Prostate gland (tissue), 2 donors: ENCODE data around the gene HTRA2. TPM values are rescaled to one million over a fixed set of nuclear protein-coding genes. Genes with fewer than 3 reads are reported as not detected.

Experiments used
- DNase-seq: peaks from one replicate; pipeline ENCODE4 v3.0.0-alpha.2; 2019; ENCODE audit warnings: low spot score
- H3K27ac ChIP-seq, 2 donors: fragments of 200-600 bp; sonication (generic); 2 replicates each; pipeline ENCODE4 v1.5.1; 2017 to 2019
- H3K27me3 ChIP-seq: fragments of 200-600 bp; sonication (generic); replicated peaks from 2 replicates; pipeline ENCODE4 v1.5.1; 2019; ENCODE audit not compliant: insufficient read depth
- H3K36me3 ChIP-seq, 2 donors: fragments of 200-600 bp; sonication (generic); 1 replicate in 1 of 2; 2 replicates in 1 of 2; pipeline versions ENCODE4 v1.5.1 to v1.8.1; 2017 to 2019
- H3K4me1 ChIP-seq: fragments of 200-600 bp; sonication (generic); replicated peaks from 2 replicates; pipeline ENCODE4 v1.5.1; 2019
- H3K4me3 ChIP-seq, 2 donors: fragments of 200-600 bp; sonication (generic); 2 replicates each; pipeline ENCODE4 v1.5.1; 2017 to 2019
- H3K9me3 ChIP-seq: fragments of 200-600 bp; sonication (generic); 2 replicates; pipeline ENCODE4 v1.5.1; 2017
- POLR2A ChIP-seq: fragments of 450-650 bp; IDR thresholded peaks from one replicate; pipeline ENCODE4 v1.6.1; 2016; ENCODE audit warnings: antibody characterized with exemption, mild to moderate bottlenecking
- POLR2AphosphoS5 ChIP-seq: sonication (generic); formaldehyde crosslinking; IDR thresholded peaks from one replicate; pipeline ENCODE4 v1.6.1; 2017; ENCODE audit warnings: antibody characterized with exemption
- WGBS: methylation state at CpG from one replicate; pipeline ENCODE4 v1.1.5; 2018; 5-methylcytosine and 5-hydroxymethylcytosine counted together
- intact Hi-C: fragments of 100-400 bp; cut with DNase I; formaldehyde crosslinking; loops from one replicate; pipeline ENCODE4 v1.14.2; 2022
- total RNA-seq, 2 donors: library from RNA; depleted of rRNA; stranded (reverse); fragments of >200 nt; gene quantifications; one replicate each; pipeline ENCODE4 v1.1.0, GENCODE V29; 2016
- TF ChIP-seq, protein P1 (sequence below), 4 experiments: fragments of 200-600 bp in 2 of 4; fragments of 450-650 bp in 2 of 4; sonication (generic) in 2 of 4; IDR thresholded peaks; 1 replicate in 3 of 4; 2 replicates in 1 of 4; pipeline ENCODE4 v1.5.1; 2016 to 2019; ENCODE audit warnings: antibody characterized with exemption in 4 of 4, mild to moderate bottlenecking in 2 of 4, moderate library complexity in 2 of 4

HTRA2 gene
- total RNA-seq, 2 donors from 2014 or later = 19.1 to 37.9 TPM

DNA sequence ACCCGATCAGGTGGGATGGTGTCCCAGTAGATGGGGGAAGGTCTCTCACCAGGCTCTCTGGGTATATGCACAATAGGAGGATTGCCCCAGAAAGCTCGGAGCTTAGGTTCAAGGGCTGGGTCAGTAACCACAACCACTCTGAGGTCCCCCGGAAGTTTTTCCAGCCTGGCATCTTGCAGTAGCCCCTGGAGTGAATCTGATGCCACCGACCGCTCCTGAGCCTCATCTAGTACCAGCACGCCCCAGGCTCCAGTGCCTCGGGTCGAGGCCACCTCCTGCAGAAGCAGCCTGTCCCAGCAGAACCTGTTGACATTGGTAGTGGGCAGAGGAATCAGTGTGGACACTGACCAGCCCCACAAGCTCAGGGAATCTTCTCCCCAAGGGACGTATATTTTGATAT is 5.7 kb upstream of the HTRA2 start:
- TF ChIP-seq POLR2A (no peak), POLR2AphosphoS5 (no peak)
- TF ChIP-seq, protein P1, sequence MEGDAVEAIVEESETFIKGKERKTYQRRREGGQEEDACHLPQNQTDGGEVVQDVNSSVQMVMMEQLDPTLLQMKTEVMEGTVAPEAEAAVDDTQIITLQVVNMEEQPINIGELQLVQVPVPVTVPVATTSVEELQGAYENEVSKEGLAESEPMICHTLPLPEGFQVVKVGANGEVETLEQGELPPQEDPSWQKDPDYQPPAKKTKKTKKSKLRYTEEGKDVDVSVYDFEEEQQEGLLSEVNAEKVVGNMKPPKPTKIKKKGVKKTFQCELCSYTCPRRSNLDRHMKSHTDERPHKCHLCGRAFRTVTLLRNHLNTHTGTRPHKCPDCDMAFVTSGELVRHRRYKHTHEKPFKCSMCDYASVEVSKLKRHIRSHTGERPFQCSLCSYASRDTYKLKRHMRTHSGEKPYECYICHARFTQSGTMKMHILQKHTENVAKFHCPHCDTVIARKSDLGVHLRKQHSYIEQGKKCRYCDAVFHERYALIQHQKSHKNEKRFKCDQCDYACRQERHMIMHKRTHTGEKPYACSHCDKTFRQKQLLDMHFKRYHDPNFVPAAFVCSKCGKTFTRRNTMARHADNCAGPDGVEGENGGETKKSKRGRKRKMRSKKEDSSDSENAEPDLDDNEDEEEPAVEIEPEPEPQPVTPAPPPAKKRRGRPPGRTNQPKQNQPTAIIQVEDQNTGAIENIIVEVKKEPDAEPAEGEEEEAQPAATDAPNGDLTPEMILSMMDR (IDR thresholded peaks at IDR 0.05) = no peak
- WGBS = 85% methylated on average over 9 of the region's 9 CpGs
- intact Hi-C loops = loop anchor here (10.0 kb wide), 1 partner anchor 61 kb away; no protein-coding TSS in a partner anchor

DNA sequence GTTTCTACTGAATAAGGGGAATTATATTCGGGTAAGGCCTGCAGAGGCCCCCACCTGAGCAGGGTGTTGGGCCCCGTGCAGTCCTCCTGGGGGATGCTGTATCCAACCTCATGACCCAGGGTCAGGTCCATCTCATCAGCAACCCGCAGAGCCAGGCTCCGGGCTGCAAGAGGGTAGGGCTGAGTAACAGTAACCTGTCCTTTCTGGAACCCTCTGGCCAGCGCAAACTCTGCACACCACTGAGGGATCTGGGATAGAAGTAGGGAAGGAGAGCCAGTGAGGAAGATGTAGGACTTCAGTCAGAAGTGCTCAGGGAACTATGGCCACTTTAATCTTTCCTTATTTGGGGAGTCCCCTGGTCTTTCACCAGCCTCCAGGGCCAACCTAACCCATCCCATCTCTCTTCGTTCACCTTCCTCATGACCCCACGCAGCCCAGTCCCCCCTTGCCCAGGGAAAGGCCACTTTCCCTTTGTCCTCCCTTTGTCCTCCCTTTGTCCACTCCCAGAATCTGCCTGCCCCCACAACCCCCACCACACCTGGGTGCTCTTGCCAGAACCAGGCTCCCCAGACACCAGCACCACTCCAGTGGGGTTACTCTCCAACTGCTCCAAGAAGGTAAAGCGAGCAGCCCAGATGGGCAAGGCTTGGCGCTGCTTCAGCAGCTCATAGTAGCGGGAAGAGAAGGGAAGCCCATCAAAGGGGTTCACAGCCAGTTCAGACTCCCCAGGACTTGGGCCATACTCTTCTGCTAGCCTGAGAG is 4.6 kb upstream of the HTRA2 start:
- intact Hi-C loops = loop anchor here (10.0 kb wide), 1 partner anchor 60 kb away; no protein-coding TSS in a partner anchor
- TF ChIP-seq POLR2A (no peak), POLR2AphosphoS5 (no peak)
- TF ChIP-seq, protein P1 (IDR thresholded peaks at IDR 0.05) = no peak
- peaks cover 0 to 4% of the 10 kb centered on the region in 2 donors for H3K36me3 ChIP-seq
- H3K27me3 ChIP-seq = no peaks in the 10 kb centered on the region
- 96% methylated on average over 10 of the region's 10 CpGs for WGBS
- no peaks in the 10 kb centered on the region for H3K9me3 ChIP-seq
- no peak overlapping the region for H3K4me3 ChIP-seq
- H3K4me1 ChIP-seq = peaks cover 7% of the 10 kb centered on the region
- no peak overlapping the region for H3K27ac ChIP-seq
- DNase-seq = no peak

More for the DNA sequence above, 5.7 kb upstream of the HTRA2 start:
- H3K9me3 ChIP-seq = no peaks in the 10 kb centered on the region
- no peak overlapping the region for H3K27ac ChIP-seq
- peaks cover 4% of the 10 kb centered on the region for H3K27me3 ChIP-seq
- peaks cover 7% of the 10 kb centered on the region for H3K4me1 ChIP-seq
- no peak for DNase-seq
- H3K36me3 ChIP-seq = peaks cover 0 to 4% of the 10 kb centered on the region in 2 donors
- H3K4me3 ChIP-seq = no peak overlapping the region

DNA sequence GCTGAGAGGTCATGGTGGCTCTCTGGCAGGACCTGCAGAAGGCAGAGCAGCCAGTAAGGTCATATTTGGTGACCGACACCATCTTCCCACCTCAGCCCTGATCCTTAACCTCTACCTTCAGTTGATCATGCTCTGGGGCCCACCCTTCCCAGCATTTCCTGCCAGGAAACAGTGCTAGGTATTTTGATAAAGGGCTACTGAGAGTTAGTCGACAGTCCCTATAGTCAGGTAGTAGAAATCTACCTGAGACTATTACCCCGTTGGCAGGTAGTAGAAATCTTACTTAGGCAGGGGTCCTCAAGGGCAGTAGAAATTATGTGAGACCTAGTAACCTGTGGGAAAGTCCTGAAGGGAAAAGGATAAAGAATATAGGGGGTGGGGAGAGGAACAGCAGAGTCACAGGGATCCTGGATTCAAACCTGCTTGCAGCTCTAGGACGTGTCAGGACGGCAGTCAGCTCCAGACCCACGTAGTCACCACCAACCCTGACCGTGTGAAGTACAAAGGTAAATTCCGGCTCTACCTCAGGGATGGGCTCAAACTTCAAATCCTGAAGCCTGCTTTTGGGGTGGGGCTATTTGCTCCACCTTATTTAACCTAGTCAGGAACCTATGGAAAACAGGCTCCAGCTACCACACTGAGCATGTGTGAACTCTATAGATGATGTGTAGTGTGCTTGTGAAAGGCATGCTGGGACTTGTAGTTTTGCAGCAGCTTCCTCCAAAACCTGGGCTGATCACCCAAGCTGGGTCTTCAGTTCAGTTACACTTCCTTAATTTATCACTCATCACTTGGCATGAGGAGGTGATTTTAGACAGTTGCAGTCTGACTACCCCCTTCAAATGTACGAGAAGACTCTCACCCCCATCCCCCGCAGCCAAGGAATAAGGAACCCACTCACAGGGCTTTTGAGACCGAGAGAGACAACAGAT is 3.8 kb upstream of the HTRA2 start, which contains the start of gene DQX1:
Gene DQX1 (minus strand): TSS at position 515 of the 932 bp plus-strand sequence. CDS start 502 bp downstream, at position 13.
- Histone ChIP-seq H3K4me3 (no peak within 1 kb of the TSS), H3K9me3 (no peaks in the 10 kb centered on the region), H3K4me1 (peaks cover 7% of the 10 kb centered on the region), H3K27me3 (no peaks in the 10 kb centered on the region), H3K27ac (no peak within 1 kb of the TSS), H3K36me3 (peaks cover 0 to 4% of the 10 kb centered on the region in 2 donors)
- WGBS = 86% methylated on average over 11 of the region's 11 CpGs
- TF ChIP-seq POLR2A (no peak), POLR2AphosphoS5 (no peak)
- TF ChIP-seq, protein P1 (IDR thresholded peaks at IDR 0.05) = no peak
- no peak for DNase-seq
- intact Hi-C loops = loop anchor here (10.0 kb wide), 1 partner anchor 59 kb away; no protein-coding TSS in a partner anchor

DNA sequence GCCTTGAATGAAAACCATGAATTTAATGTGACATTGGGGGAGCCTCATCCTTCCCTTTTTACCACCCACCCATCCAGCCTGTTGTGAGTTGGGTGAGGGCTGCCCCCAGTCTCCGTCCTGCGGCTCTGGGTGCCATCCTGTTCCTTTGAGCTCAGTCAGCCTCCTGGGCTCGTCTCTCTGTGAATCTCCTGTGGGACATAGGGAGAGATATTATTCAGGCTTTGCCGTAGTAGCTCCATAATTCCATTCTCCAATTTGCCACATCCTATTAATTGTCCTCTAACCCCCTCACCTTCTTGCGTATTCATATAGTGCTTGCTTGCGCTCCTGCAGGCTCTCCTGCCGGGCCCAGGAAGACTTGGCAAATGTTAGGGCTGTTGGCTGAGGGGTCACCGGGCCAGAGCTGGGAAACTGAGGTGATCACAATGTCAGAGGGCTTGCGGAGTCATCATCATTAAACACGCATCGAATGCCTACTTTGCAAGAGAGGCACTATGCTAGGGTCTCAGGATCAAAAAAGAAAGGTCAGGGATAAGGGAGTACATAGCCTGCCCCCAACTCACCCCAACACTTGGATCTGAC is 3.0 kb upstream of the HTRA2 start:
- Histone ChIP-seq H3K4me1 (peaks cover 7% of the 10 kb centered on the region), H3K27ac (no peak overlapping the region), H3K27me3 (no peaks in the 10 kb centered on the region), H3K36me3 (peaks cover 0 to 4% of the 10 kb centered on the region in 2 donors), H3K9me3 (no peaks in the 10 kb centered on the region), H3K4me3 (no peak overlapping the region)
- 98% methylated on average over 11 of the region's 11 CpGs for WGBS
- no peak for DNase-seq
- intact Hi-C loops = loop anchor here (10.0 kb wide), 1 partner anchor 58 kb away; no protein-coding TSS in a partner anchor
- TF ChIP-seq POLR2A (no peak), POLR2AphosphoS5 (no peak)
- TF ChIP-seq, protein P1 (IDR thresholded peaks at IDR 0.05) = no peak
